Naive thymus-derived CD4-positive, alpha-beta T cell (primary cell): ENCODE data around the gene SHD. TPM values are rescaled to one million over a fixed set of nuclear protein-coding genes. Genes with fewer than 3 reads are reported as not detected.

Source experiments
- ATAC-seq: fragments of 150-1000 bp; cut with Tn5 transposase; 2 replicates; pipeline ENCODE4 v1.10.0; 2021; ENCODE audit warnings: mild to moderate bottlenecking, moderate library complexity
- CTCF ChIA-PET: fragments of 350-600 bp; sonication (Branson Sonifier 250); formaldehyde crosslinking; loops from one replicate; lab custom pipeline; 2021; ENCODE audit warnings: antibody characterized with exemption; lab: Charles Lee
- POLR2A ChIA-PET: fragments of 350-600 bp; sonication (Branson Sonifier 250); formaldehyde crosslinking; loops from one replicate; lab custom pipeline; 2021; ENCODE audit warnings: antibody characterized with exemption, inconsistent platforms; lab: Charles Lee
- DNase-seq, 9 donors: peaks; one replicate each; pipeline versions ENCODE4 v3.0.0 to v3.0.0-alpha.2; 2020 to 2022; ENCODE audit warnings: mixed read lengths in 1 of 9
- H3K27ac ChIP-seq: one replicate; pipeline ENCODE4 v1.7.0; 2013; ENCODE audit warnings: mild to moderate bottlenecking, low read depth, low read length, moderate library complexity
- H3K27me3 ChIP-seq, 2 donors: one replicate each; pipeline ENCODE4 v1.7.0; 2013; ENCODE audit warnings: low read length in 2 of 2, mild to moderate bottlenecking in 2 of 2, moderate library complexity in 2 of 2; ENCODE audit not compliant: control insufficient read depth in 2 of 2, insufficient read depth in 2 of 2
- H3K36me3 ChIP-seq, 3 experiments: 1 replicate in 2 of 3; 2 replicates in 1 of 3; pipeline ENCODE4 v1.7.0; 2013; ENCODE audit warnings: low read length in 3 of 3, mild to moderate bottlenecking in 3 of 3, moderate library complexity in 1 of 3; ENCODE audit not compliant: insufficient read depth in 3 of 3, control insufficient read depth in 2 of 3
- H3K4me1 ChIP-seq, 2 donors: one replicate each; pipeline ENCODE4 v1.7.0; 2013; ENCODE audit warnings: low read length in 2 of 2, mild to moderate bottlenecking in 2 of 2, moderate library complexity in 1 of 2; ENCODE audit not compliant: control insufficient read depth in 2 of 2, insufficient read depth in 2 of 2
- H3K4me3 ChIP-seq: 2 replicates; pipeline ENCODE4 v1.7.0; 2013; ENCODE audit warnings: mild to moderate bottlenecking, low read length
- H3K9me3 ChIP-seq, 3 experiments: 1 replicate in 2 of 3; 2 replicates in 1 of 3; pipeline ENCODE4 v1.7.0; 2013; ENCODE audit warnings: low read length in 3 of 3; ENCODE audit not compliant: control insufficient read depth in 2 of 3
- H3K27ac Mint-ChIP-seq, 9 donors: one replicate each; pipeline ENCODE4 v1.8.0; 2020 to 2022; ENCODE audit warnings: mixed read lengths in 9 of 9, mild to moderate bottlenecking in 8 of 9, moderate library complexity in 5 of 9, inconsistent platforms in 2 of 9
- H3K27me3 Mint-ChIP-seq, 5 donors: one replicate each; pipeline ENCODE4 v1.8.0; 2021 to 2022; ENCODE audit warnings: mixed read lengths in 5 of 5, mild to moderate bottlenecking in 1 of 5
- H3K36me3 Mint-ChIP-seq, 5 donors: one replicate each; pipeline ENCODE4 v1.8.0; 2020 to 2022; ENCODE audit warnings: mixed read lengths in 5 of 5, mild to moderate bottlenecking in 3 of 5, inconsistent platforms in 1 of 5
- H3K4me1 Mint-ChIP-seq, 7 donors: one replicate each; pipeline ENCODE4 v1.8.0; 2020 to 2022; ENCODE audit warnings: mixed read lengths in 7 of 7, mild to moderate bottlenecking in 3 of 7, inconsistent platforms in 1 of 7
- H3K4me3 Mint-ChIP-seq, 10 donors: one replicate each; pipeline ENCODE4 v1.8.0; 2020 to 2022; ENCODE audit warnings: mild to moderate bottlenecking in 10 of 10, mixed read lengths in 10 of 10, moderate library complexity in 6 of 10, inconsistent platforms in 2 of 10
- H3K9me3 Mint-ChIP-seq, 11 donors: one replicate each; pipeline ENCODE4 v1.8.0; 2020 to 2022; ENCODE audit warnings: mixed read lengths in 11 of 11, mild to moderate bottlenecking in 4 of 11, inconsistent platforms in 1 of 11, moderate library complexity in 1 of 11
- intact Hi-C, 2 donors: fragments of 100-400 bp; cut with micrococcal nuclease; formaldehyde crosslinking; loops; one replicate each; pipeline ENCODE4 v1.15.1; 2023
- polyA plus RNA-seq, 2 donors: library from polyadenylated mRNA; unstranded; fragments of 300-500 nt; fragmentation: Illumina TruSeq; gene quantifications; one replicate each; pipeline ENCODE4 v1.2.3, GENCODE V29; 2021
- total RNA-seq, 6 experiments: library from RNA in 5 of 6; stranded (reverse) in 5 of 6; gene quantifications; 1 replicate in 5 of 6; 2 replicates in 1 of 6; pipeline ENCODE4 v1.2.3 and lab custom pipeline; 2021 to 2026

Gene SHD
- total and polyA plus RNA-seq, 7 experiments from 2014 or later = 2.3 TPM; not detected in 6

DNA sequence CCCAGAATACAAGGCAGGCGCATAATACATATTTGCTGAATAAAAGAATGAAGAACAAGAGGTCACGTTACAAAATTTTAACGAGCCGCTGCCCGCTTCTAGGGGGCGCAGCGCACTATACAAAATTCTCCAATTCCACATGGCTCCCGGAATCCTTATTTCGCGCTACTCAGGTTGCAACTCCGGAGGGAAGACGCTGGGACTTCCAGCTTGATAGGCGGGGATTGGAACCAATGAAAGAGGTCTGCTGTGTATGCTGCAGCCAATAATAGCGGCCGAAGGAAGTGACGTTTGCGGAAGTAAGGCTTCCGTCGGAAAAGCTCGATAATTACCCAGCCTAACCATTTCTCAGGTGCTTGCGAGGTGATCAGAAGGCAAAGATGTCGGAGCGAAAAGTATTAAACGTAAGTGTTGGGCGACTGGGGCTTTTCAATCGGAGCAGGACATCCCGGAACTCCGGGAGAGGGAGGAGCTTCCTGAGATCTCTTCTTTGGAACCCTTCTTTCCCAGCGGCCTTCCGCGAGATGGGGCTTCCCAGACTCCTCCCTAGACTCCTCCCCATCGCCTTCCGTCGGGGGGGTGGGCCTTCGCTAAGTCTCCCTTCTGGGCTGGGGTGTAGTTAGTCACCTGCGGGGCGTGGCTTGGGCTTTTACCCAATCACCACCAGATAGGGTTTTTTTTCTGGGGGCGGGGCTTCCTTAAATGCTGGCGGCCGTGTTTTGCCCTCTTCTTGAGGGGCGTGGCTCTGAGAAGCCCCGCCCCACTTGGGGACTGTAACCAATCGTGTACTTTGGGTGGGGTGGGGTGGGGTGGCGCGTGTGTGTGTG is 32.1 kb upstream of the SHD start, which contains the start of gene YJU2:
TSS of gene YJU2 (plus strand) at position 314 of the 827 bp plus-strand sequence. CDS start at position 381, 67 bp downstream.
- H3K27ac Mint-ChIP-seq = peak within 1 kb of the TSS; percentile 97 to 100 (median 99)
- ChIA-PET POLR2A (interaction anchor here (0.6 to 1.5 kb wide), 17 partner anchors 17 to 1472 kb away, joined by 3 to 14 read pairs (median 4); partner anchors contain the start of genes CHAF1A, EEF2, HDGFL2 and KDM4B), CTCF (interaction anchor here (0.7 to 1.3 kb wide), 8 partner anchors 10 to 279 kb away, joined by 3 to 5 read pairs (median 3); no protein-coding TSS in a partner anchor)
- peaks cover 12 to 13% of the 10 kb centered on the region in 2 donors for H3K4me1 ChIP-seq
- peaks cover 10 to 33% (median 24%) of the 10 kb centered on the region in 7 donors for H3K4me1 Mint-ChIP-seq
- H3K9me3 ChIP-seq = no peaks in the 10 kb centered on the region
- ATAC-seq = peak; percentile 96
- H3K9me3 Mint-ChIP-seq = peaks cover 0 to 13% (median 2%) of the 10 kb centered on the region in 11 donors
- H3K4me3 ChIP-seq = peak within 1 kb of the TSS; percentile 100
- peak; percentile 92 to 100 (median 99) for DNase-seq
- no peaks in the 10 kb centered on the region for H3K27me3 ChIP-seq
- peaks cover 18 to 42% (median 18%) of the 10 kb centered on the region in 3 experiments for H3K36me3 ChIP-seq
- H3K36me3 Mint-ChIP-seq = peaks cover 11 to 29% (median 27%) of the 10 kb centered on the region in 5 donors
- peak within 1 kb of the TSS; percentile 99 for H3K27ac ChIP-seq
- peak within 1 kb of the TSS; percentile 85 to 98 (median 96) for H3K4me3 Mint-ChIP-seq
- intact Hi-C loops = loop anchor here (1.0 to 2.0 kb wide), 18 partner anchors 65 to 1433 kb away; partner anchors contain the start of genes CHAF1A (in 2 of the 2), PIAS4 (in 2 of the 2), UBXN6 (in 2 of the 2) and ANKRD24 (in 1 of the 2)
- H3K27me3 Mint-ChIP-seq = peaks cover 0 to 2% (median 0%) of the 10 kb centered on the region in 5 donors

DNA sequence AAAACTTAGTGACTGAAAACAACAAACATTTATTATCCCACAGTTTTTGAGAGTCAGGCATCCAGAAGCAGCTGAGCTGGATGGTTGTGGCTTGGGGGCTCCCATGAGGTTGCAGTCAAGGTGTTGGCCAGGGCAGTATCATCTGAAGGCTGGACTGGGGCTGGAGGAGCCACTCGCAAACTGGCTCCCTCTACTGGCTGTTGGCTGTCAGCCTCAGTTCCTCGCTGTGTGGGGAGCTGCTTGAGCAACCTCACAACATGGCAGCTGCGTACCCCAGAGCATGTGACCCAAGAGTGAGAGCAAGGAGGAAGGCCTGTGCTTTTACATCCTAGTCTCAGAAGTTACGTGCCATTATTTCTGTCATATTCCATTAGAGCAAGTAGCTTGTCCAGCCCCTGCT is 22.5 kb upstream of the SHD start:
- CTCF ChIA-PET = interaction anchor here (0.9 to 1.2 kb wide), 3 partner anchors 9 to 145 kb away, joined by 3 to 5 read pairs (median 3); partner anchors contain the start of gene YJU2
- intact Hi-C loops = no loop called here
- peak overlapping the region in 1 of 9 donors; percentile 43 for H3K27ac Mint-ChIP-seq
- H3K36me3 ChIP-seq = peaks cover 24 to 89% (median 27%) of the 10 kb centered on the region in 3 experiments
- peaks cover 13 to 40% (median 25%) of the 10 kb centered on the region in 5 donors for H3K36me3 Mint-ChIP-seq
- no peak for ATAC-seq
- H3K27ac ChIP-seq = no peak overlapping the region
- no peaks in the 10 kb centered on the region for H3K27me3 Mint-ChIP-seq
- H3K4me1 Mint-ChIP-seq = peaks cover 0 to 6% (median 2%) of the 10 kb centered on the region in 7 donors
- H3K4me3 ChIP-seq = no peak overlapping the region
- peaks cover 0 to 5% (median 0%) of the 10 kb centered on the region in 3 experiments for H3K9me3 ChIP-seq
- H3K4me1 ChIP-seq = no peaks in the 10 kb centered on the region
- H3K4me3 Mint-ChIP-seq = no peak overlapping the region
- DNase-seq = no peak
- POLR2A ChIA-PET = interaction anchor here (0.6 kb wide), 1 partner anchor 1209 kb away, joined by 3 read pairs; no protein-coding TSS in a partner anchor
- H3K27me3 ChIP-seq = no peaks in the 10 kb centered on the region
- peaks cover 0 to 6% (median 0%) of the 10 kb centered on the region in 11 donors for H3K9me3 Mint-ChIP-seq

DNA sequence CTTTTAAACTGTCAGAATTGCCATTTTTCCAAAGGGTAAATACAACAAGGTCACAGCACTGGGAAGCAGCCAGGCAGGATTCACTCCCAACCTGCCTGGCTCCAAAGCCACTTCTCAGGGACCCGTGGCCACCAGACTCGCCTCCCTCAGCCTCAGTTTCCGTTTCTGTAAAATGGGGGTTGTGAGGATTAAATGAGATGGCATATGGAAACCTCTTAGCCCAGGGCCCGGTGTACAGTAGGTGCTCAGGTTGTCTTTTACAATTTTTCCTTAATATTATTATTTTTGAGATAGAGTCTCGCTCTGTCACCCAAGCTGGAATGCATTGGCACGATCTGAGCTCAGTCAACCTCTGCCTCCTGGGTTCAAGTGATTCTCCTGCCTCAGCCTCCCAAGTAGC is 22.0 kb upstream of the SHD start:
- Mint-ChIP-seq H3K4me3 (no peak overlapping the region), H3K27me3 (no peaks in the 10 kb centered on the region), H3K4me1 (peaks cover 0 to 6% (median 2%) of the 10 kb centered on the region in 7 donors), H3K36me3 (peaks cover 13 to 40% (median 25%) of the 10 kb centered on the region in 5 donors), H3K9me3 (peaks cover 0 to 6% (median 0%) of the 10 kb centered on the region in 11 donors), H3K27ac (peak overlapping the region in 1 of 9 donors; percentile 43)
- POLR2A ChIA-PET = no interaction called here
- DNase-seq (no peak), ATAC-seq (no peak)
- intact Hi-C loops = no loop called here
- Histone ChIP-seq H3K9me3 (peaks cover 0 to 5% (median 0%) of the 10 kb centered on the region in 3 experiments), H3K4me1 (no peaks in the 10 kb centered on the region), H3K4me3 (no peak overlapping the region), H3K27me3 (no peaks in the 10 kb centered on the region), H3K36me3 (peaks cover 24 to 89% (median 27%) of the 10 kb centered on the region in 3 experiments), H3K27ac (no peak overlapping the region)
- CTCF ChIA-PET = interaction anchor here (1.1 to 1.2 kb wide), 2 partner anchors 9 to 10 kb away, joined by 3 to 5 read pairs; partner anchors contain the start of gene YJU2

DNA sequence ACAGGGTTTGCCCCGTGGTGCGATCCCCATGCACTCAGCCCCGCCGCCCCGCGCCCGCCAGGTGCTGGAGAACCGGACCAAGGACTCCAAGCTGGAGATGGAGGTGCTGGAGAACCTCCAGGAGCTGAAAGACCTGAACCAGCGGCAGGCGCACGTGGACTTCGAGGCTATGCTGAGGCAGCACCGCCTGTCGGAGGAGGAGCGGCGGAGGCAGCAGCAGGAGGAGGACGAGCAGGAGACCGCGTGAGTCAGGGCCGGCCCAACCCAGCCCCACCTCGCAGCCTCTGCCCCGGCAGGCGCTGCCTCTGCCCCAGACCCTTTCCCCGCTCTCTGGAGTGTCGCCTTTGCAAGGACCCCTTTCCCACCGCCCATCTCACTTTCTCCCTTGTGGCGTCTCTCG is 20.9 kb upstream of the SHD start:
- H3K36me3 ChIP-seq = peaks cover 18 to 93% (median 20%) of the 10 kb centered on the region in 3 experiments
- H3K4me3 ChIP-seq = no peak overlapping the region
- ChIA-PET CTCF (no interaction called here), POLR2A (no interaction called here)
- H3K4me1 Mint-ChIP-seq = peaks cover 0 to 6% (median 2%) of the 10 kb centered on the region in 7 donors
- H3K4me3 Mint-ChIP-seq = no peak overlapping the region
- no peaks in the 10 kb centered on the region for H3K4me1 ChIP-seq
- peaks cover 0 to 5% (median 0%) of the 10 kb centered on the region in 3 experiments for H3K9me3 ChIP-seq
- H3K27me3 ChIP-seq = no peaks in the 10 kb centered on the region
- ATAC-seq = peak; percentile 9
- peaks cover 13 to 37% (median 25%) of the 10 kb centered on the region in 5 donors for H3K36me3 Mint-ChIP-seq
- no peak for DNase-seq
- H3K9me3 Mint-ChIP-seq = peaks cover 0 to 6% (median 0%) of the 10 kb centered on the region in 11 donors
- H3K27me3 Mint-ChIP-seq = no peaks in the 10 kb centered on the region
- intact Hi-C loops = no loop called here
- H3K27ac ChIP-seq = no peak overlapping the region
- no peak overlapping the region for H3K27ac Mint-ChIP-seq

DNA sequence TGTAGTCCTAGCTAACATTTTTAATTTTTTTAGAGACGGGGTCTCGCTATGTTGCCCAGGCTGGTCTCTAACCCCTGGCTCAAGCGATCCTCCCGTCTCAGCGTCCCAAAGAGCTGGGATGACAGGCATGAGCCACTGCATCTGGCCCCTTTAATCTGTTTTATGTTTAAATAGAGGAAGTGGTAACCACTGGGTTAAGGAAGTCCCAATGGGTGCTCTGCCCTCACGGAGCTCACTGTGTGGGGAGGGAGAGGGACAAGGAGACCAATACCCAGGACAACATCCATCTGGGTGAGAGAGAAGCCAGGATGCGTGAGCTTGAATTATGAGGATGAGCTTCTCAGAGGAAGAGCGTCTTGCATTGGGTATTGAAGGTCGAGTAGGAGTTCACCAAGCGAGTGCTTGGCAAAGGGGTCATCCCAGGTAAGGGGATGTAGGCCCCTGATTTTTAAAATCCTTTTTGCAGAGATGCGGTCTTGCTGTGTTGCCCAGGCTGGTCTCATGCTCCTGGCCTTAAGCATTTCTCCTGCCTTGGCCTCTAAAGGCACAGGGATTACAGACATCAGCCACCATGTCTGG is 18.4 kb upstream of the SHD start:
- POLR2A ChIA-PET = no interaction called here
- Histone ChIP-seq H3K4me1 (no peaks in the 10 kb centered on the region), H3K9me3 (peaks cover 0 to 5% (median 0%) of the 10 kb centered on the region in 3 experiments), H3K27ac (no peak overlapping the region), H3K36me3 (peaks cover 5 to 84% (median 9%) of the 10 kb centered on the region in 3 experiments), H3K4me3 (no peak overlapping the region), H3K27me3 (no peaks in the 10 kb centered on the region)
- H3K27ac Mint-ChIP-seq = peak overlapping the region in 2 of 9 donors; percentile 38 to 41
- no peak for DNase-seq
- H3K27me3 Mint-ChIP-seq = no peaks in the 10 kb centered on the region
- peaks cover 4 to 27% (median 14%) of the 10 kb centered on the region in 5 donors for H3K36me3 Mint-ChIP-seq
- intact Hi-C loops = no loop called here
- H3K9me3 Mint-ChIP-seq = no peaks in the 10 kb centered on the region
- H3K4me3 Mint-ChIP-seq = no peak overlapping the region
- H3K4me1 Mint-ChIP-seq = peaks cover 9 to 14% (median 11%) of the 10 kb centered on the region in 7 donors
- no peak for ATAC-seq
- CTCF ChIA-PET = interaction anchor here (1.0 kb wide), 1 partner anchor 12 kb away, joined by 3 read pairs; no protein-coding TSS in a partner anchor

DNA sequence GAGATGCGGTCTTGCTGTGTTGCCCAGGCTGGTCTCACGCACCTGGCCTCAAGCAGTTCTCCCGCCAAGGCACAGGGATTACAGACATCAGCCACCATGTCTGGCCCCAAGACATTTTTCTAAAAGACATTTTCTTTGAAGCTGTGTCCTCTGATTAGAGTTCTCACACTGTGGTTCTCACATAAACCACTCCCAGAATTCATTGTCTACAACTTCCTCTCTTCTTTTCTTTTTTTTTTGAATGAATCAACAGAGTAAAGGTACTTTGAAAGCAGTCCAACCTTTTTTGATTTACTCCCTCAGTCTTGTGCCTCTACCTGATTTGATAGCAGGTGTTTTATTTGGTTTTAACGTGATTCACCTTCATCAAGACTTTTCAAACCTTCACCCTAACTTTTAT is 14.3 kb upstream of the SHD start:
- Histone ChIP-seq H3K9me3 (no peaks in the 10 kb centered on the region), H3K4me3 (no peak overlapping the region), H3K27me3 (no peaks in the 10 kb centered on the region), H3K4me1 (peaks cover 0 to 6% of the 10 kb centered on the region in 2 donors), H3K27ac (no peak overlapping the region), H3K36me3 (peaks cover 7 to 82% (median 14%) of the 10 kb centered on the region in 3 experiments)
- ATAC-seq (peak; percentile 61), DNase-seq (peak in 6 of 9 donors; percentile 22 to 51 (median 34))
- no peaks in the 10 kb centered on the region for H3K9me3 Mint-ChIP-seq
- ChIA-PET CTCF (no interaction called here), POLR2A (interaction anchor here (2.1 kb wide), 1 partner anchor 18 kb away, joined by 6 read pairs; the partner anchor contains the start of gene YJU2)
- H3K27ac Mint-ChIP-seq = peak overlapping the region; percentile 40 to 79 (median 66)
- peaks cover 5 to 27% (median 17%) of the 10 kb centered on the region in 5 donors for H3K36me3 Mint-ChIP-seq
- peaks cover 20 to 29% (median 24%) of the 10 kb centered on the region in 7 donors for H3K4me1 Mint-ChIP-seq
- intact Hi-C loops = loop anchor here (5.0 kb wide), 1 partner anchor 37 kb away; the partner anchor contains the start of genes FSD1 (in 2 of the 2) and TMIGD2 (in 2 of the 2)
- H3K4me3 Mint-ChIP-seq = peak overlapping the region in 9 of 10 donors; percentile 18 to 61 (median 35)
- H3K27me3 Mint-ChIP-seq = no peaks in the 10 kb centered on the region
